GM23338 (cell line): ENCODE data around the gene MEN1. TPM values are rescaled to one million over a fixed set of nuclear protein-coding genes. Genes with fewer than 3 reads are reported as not detected.

ENCODE experiments used
- ATAC-seq: fragments of 200-7000 bp; cut with Tn5 transposase; 3 replicates; pipeline ENCODE4 v1.9.1; 2020
- DNase-seq: peaks from one replicate; pipeline ENCODE4 v3.0.0-alpha.2; 2015; ENCODE audit warnings: low spot score
- H2AFZ ChIP-seq: fragments of 200-600 bp; sonication (generic); 2 replicates; pipeline ENCODE4 v1.8.0; 2016; ENCODE audit warnings: antibody characterized with exemption, mild to moderate bottlenecking, moderate library complexity
- H3F3A ChIP-seq: fragments of 200-600 bp; sonication (generic); replicated peaks from 2 replicates; pipeline ENCODE4 v1.8.0; 2017; ENCODE audit warnings: antibody characterized with exemption, mixed run types, low read depth
- H3K27ac ChIP-seq: fragments of 200-600 bp; sonication (generic); 2 replicates; pipeline ENCODE4 v1.6.1; 2016; ENCODE audit warnings: low read depth
- H3K27me3 ChIP-seq: fragments of 200-600 bp; sonication (generic); 2 replicates; pipeline ENCODE4 v1.8.0; 2016; ENCODE audit warnings: mild to moderate bottlenecking, mixed run types, moderate library complexity; ENCODE audit not compliant: insufficient read depth
- H3K36me3 ChIP-seq: fragments of 200-600 bp; sonication (generic); 2 replicates; pipeline ENCODE4 v1.8.0; 2016; ENCODE audit warnings: mild to moderate bottlenecking; ENCODE audit not compliant: insufficient read depth
- H3K4me1 ChIP-seq: fragments of 200-600 bp; sonication (generic); 2 replicates; pipeline ENCODE4 v1.8.0; 2016; ENCODE audit warnings: mild to moderate bottlenecking, moderate library complexity; ENCODE audit not compliant: insufficient read depth
- H3K4me2 ChIP-seq: fragments of 200-600 bp; sonication (generic); 2 replicates; pipeline ENCODE4 v1.7.1; 2017; ENCODE audit warnings: mixed run types
- H3K4me3 ChIP-seq: fragments of 200-600 bp; sonication (generic); 2 replicates; pipeline ENCODE4 v1.6.1; 2016; ENCODE audit warnings: mixed run types
- H3K79me2 ChIP-seq: fragments of 200-600 bp; sonication (generic); replicated peaks from 2 replicates; pipeline ENCODE4 v1.8.0; 2017; ENCODE audit warnings: mild to moderate bottlenecking; ENCODE audit not compliant: insufficient read depth
- H3K9me2 ChIP-seq: fragments of 200-600 bp; sonication (generic); 2 replicates; pipeline ENCODE4 v1.8.0; 2017; ENCODE audit not compliant: insufficient read depth
- H4K20me1 ChIP-seq: fragments of 200-600 bp; sonication (generic); replicated peaks from 2 replicates; pipeline ENCODE4 v1.8.0; 2017; ENCODE audit warnings: mild to moderate bottlenecking; ENCODE audit not compliant: insufficient read depth
- H3K27ac Mint-ChIP-seq: 2 replicates; pipeline ENCODE4 v1.8.0; 2020; ENCODE audit warnings: inconsistent platforms, mild to moderate bottlenecking, moderate library complexity, mixed read lengths
- H3K27me3 Mint-ChIP-seq: 3 replicates; pipeline ENCODE4 v1.8.0; 2022; ENCODE audit warnings: low read depth, mild to moderate bottlenecking, moderate library complexity, mixed read lengths, inconsistent platforms; ENCODE audit not compliant: insufficient read depth, poor library complexity
- H3K36me3 Mint-ChIP-seq: 3 replicates; pipeline ENCODE4 v1.8.0; 2021; ENCODE audit warnings: low read depth, mild to moderate bottlenecking, inconsistent platforms, moderate library complexity, mixed read lengths
- H3K4me1 Mint-ChIP-seq: 3 replicates; pipeline ENCODE4 v1.8.0; 2020; ENCODE audit warnings: mild to moderate bottlenecking, inconsistent platforms, mixed read lengths
- H3K4me3 Mint-ChIP-seq: 3 replicates; pipeline ENCODE4 v1.8.0; 2021; ENCODE audit warnings: moderate library complexity, mild to moderate bottlenecking, inconsistent platforms, mixed read lengths
- H3K9me3 Mint-ChIP-seq: 3 replicates; pipeline ENCODE4 v1.8.0; 2020; ENCODE audit warnings: moderate library complexity, mild to moderate bottlenecking, inconsistent platforms, mixed read lengths
- CTCF ChIP-seq, 2 experiments: fragments of 200-600 bp in 1 of 2; sonication (generic) in 1 of 2; conservative IDR thresholded peaks; 2 replicates each; pipeline versions ENCODE4 v1.5.1 to v1.6.1; 2016 to 2017; ENCODE audit warnings: antibody characterized with exemption in 2 of 2, low read depth in 2 of 2, mild to moderate bottlenecking in 2 of 2, moderate library complexity in 1 of 2
- JUNB ChIP-seq: IDR thresholded peaks from one replicate; pipeline ENCODE4 v1.6.1; 2016; ENCODE audit warnings: antibody characterized with exemption; ENCODE audit not compliant: unreplicated experiment
- STAT1 ChIP-seq: IDR thresholded peaks from one replicate; pipeline ENCODE4 v1.6.1; 2016; ENCODE audit warnings: antibody characterized with exemption; ENCODE audit not compliant: unreplicated experiment
- ZNF114 ChIP-seq: fragments of 250-450 bp; sonication (Bioruptor Pico); IDR thresholded peaks from 2 replicates; pipeline ENCODE4 v1.5.0; 2020; ENCODE audit warnings: mild to moderate bottlenecking, moderate library complexity
- polyA plus RNA-seq: library from polyadenylated mRNA; unstranded; fragments of >200 nt; fragmentation: Nextera tagmentation; extraction: Ambion mirVana; gene quantifications from 2 replicates; pipeline ENCODE4 v1.2.1, GENCODE V29; 2016
- total RNA-seq: library from RNA; depleted of rRNA; stranded (reverse); fragments of >200 nt; shearing (Covaris generic); gene quantifications from 2 replicates; pipeline ENCODE4 v1.2.3, GENCODE V29; 2014
- TF ChIP-seq, protein P1 (sequence below): fragments of 250-450 bp; sonication (Bioruptor Pico); IDR thresholded peaks from 2 replicates; pipeline ENCODE4 v1.5.0; 2020; ENCODE audit warnings: mild to moderate bottlenecking, moderate library complexity
- TF ChIP-seq, protein P2 (sequence below): IDR thresholded peaks from 2 replicates; pipeline ENCODE4 v1.6.1; 2016; ENCODE audit warnings: antibody characterized with exemption

MEN1 gene
- total and polyA plus RNA-seq, 2 experiments from 2014 or later, result 31.6 to 45.2 TPM

DNA sequence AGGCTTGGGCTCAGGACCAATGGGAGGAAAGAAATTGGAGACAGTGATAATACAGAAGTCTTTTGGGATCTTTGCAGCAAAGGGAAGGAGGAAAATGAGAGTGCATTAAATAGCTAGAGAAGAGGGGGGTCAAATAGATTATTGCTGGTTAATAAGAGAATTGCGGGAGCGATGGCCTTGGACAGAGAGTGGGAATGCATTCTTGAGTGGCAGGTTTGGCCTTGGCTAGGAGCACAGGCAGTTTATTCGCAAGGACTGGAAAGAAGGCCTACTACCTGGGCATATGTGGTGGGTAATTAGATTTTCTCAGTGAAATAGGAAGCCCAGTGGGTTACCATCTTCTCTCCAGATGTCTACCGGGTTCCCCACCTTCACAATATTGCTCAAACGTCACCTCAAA lies 3.5 kb upstream of the MEN1 start (continued):
- TF ChIP-seq, protein P1, sequence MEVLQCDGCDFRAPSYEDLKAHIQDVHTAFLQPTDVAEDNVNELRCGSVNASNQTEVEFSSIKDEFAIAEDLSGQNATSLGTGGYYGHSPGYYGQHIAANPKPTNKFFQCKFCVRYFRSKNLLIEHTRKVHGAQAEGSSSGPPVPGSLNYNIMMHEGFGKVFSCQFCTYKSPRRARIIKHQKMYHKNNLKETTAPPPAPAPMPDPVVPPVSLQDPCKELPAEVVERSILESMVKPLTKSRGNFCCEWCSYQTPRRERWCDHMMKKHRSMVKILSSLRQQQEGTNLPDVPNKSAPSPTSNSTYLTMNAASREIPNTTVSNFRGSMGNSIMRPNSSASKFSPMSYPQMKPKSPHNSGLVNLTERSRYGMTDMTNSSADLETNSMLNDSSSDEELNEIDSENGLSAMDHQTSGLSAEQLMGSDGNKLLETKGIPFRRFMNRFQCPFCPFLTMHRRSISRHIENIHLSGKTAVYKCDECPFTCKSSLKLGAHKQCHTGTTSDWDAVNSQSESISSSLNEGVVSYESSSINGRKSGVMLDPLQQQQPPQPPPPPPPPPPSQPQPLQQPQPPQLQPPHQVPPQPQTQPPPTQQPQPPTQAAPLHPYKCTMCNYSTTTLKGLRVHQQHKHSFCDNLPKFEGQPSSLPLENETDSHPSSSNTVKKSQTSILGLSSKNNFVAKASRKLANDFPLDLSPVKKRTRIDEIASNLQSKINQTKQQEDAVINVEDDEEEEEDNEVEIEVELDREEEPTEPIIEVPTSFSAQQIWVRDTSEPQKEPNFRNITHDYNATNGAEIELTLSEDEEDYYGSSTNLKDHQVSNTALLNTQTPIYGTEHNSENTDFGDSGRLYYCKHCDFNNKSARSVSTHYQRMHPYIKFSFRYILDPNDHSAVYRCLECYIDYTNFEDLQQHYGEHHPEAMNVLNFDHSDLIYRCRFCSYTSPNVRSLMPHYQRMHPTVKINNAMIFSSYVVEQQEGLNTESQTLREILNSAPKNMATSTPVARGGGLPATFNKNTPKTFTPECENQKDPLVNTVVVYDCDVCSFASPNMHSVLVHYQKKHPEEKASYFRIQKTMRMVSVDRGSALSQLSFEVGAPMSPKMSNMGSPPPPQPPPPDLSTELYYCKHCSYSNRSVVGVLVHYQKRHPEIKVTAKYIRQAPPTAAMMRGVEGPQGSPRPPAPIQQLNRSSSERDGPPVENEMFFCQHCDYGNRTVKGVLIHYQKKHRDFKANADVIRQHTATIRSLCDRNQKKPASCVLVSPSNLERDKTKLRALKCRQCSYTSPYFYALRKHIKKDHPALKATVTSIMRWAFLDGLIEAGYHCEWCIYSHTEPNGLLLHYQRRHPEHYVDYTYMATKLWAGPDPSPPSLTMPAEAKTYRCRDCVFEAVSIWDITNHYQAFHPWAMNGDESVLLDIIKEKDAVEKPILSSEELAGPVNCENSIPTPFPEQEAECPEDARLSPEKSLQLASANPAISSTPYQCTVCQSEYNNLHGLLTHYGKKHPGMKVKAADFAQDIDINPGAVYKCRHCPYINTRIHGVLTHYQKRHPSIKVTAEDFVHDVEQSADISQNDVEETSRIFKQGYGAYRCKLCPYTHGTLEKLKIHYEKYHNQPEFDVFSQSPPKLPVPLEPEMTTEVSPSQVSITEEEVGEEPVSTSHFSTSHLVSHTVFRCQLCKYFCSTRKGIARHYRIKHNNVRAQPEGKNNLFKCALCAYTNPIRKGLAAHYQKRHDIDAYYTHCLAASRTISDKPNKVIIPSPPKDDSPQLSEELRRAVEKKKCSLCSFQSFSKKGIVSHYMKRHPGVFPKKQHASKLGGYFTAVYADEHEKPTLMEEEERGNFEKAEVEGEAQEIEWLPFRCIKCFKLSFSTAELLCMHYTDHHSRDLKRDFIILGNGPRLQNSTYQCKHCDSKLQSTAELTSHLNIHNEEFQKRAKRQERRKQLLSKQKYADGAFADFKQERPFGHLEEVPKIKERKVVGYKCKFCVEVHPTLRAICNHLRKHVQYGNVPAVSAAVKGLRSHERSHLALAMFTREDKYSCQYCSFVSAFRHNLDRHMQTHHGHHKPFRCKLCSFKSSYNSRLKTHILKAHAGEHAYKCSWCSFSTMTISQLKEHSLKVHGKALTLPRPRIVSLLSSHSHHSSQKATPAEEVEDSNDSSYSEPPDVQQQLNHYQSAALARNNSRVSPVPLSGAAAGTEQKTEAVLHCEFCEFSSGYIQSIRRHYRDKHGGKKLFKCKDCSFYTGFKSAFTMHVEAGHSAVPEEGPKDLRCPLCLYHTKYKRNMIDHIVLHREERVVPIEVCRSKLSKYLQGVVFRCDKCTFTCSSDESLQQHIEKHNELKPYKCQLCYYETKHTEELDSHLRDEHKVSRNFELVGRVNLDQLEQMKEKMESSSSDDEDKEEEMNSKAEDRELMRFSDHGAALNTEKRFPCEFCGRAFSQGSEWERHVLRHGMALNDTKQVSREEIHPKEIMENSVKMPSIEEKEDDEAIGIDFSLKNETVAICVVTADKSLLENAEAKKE, result no peak
- TF ChIP-seq ZNF114 (CRISPR knock-in tag), result no peak
- TF ChIP-seq, protein P2, sequence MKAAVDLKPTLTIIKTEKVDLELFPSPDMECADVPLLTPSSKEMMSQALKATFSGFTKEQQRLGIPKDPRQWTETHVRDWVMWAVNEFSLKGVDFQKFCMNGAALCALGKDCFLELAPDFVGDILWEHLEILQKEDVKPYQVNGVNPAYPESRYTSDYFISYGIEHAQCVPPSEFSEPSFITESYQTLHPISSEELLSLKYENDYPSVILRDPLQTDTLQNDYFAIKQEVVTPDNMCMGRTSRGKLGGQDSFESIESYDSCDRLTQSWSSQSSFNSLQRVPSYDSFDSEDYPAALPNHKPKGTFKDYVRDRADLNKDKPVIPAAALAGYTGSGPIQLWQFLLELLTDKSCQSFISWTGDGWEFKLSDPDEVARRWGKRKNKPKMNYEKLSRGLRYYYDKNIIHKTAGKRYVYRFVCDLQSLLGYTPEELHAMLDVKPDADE, result no peak

DNA sequence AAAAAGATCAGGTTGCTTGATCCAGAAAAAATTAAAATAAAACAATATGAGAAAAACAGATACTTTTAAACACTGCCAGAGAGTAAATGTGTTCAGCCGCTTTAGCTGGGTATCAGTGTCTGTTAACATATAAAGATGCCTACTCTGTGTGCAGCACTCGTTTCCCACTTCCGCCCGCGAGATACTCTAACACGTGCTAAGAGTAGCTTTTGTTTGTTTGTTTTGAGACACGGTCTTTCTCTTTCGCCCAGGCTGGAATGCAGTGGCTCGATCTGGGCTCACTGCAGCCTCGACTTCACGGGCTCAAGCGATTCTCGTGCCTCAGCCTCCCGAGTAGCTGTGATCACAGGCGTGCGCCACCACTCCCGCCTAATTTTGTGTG lies 531 bp upstream of the MEN1 start:
- ATAC-seq, result peak; percentile 15
- Histone ChIP-seq H3K36me3 (no peaks in the 10 kb centered on the region), H3K27me3 (no peaks in the 10 kb centered on the region), H3K27ac (peak overlapping the region; percentile 30; the same call in 1 of the 2 replicates), H3K4me1 (peaks cover 5% of the 10 kb centered on the region; the same call in 1 of the 2 replicates), H3K4me3 (peak overlapping the region; percentile 44), H3K9me2 (no peaks in the 10 kb centered on the region), H3K4me2 (peak overlapping the region; percentile 45; the same call in 1 of the 2 replicates), H3F3A (peaks cover 4% of the 10 kb centered on the region; the same call in 1 of the 2 replicates), H2AFZ (0 out of 2 replicates have a peak overlapping the region, but pooled peaks have one; percentile 38), H4K20me1 (0 out of 2 replicates have a peak, but pooled peaks cover 13% of the 10 kb centered on the region), H3K79me2 (peaks cover 6% of the 10 kb centered on the region; the same call in 1 of the 2 replicates)
- Mint-ChIP-seq H3K4me3 (peak overlapping the region; percentile 92), H3K4me1 (peaks cover 7% of the 10 kb centered on the region), H3K36me3 (peaks cover 16% of the 10 kb centered on the region; the same call in 2 of the 3 replicates), H3K27me3 (peaks cover 13% of the 10 kb centered on the region), H3K27ac (peak overlapping the region; percentile 84), H3K9me3 (no peaks in the 10 kb centered on the region; the same call in 2 of the 3 replicates)
- DNase-seq, result peak; percentile 79
- TF ChIP-seq, protein P1, result no peak
- no peak for TF ChIP-seq JUNB
- no peak for TF ChIP-seq CTCF (conservative IDR thresholded peaks at IDR 0.05; ENCODE audit: low read depth in 2 of 2)
- no peak for TF ChIP-seq STAT1
- no peak for TF ChIP-seq ZNF114 (CRISPR knock-in tag)
